BJ (cell line): ENCODE data around the gene MYRFL. TPM values are rescaled to one million over a fixed set of nuclear protein-coding genes. Genes with fewer than 3 reads are reported as not detected.

ENCODE experiments used
- CTCF ChIA-PET: fragments of 350-600 bp; formaldehyde crosslinking; extraction: SDS; loops from one replicate; lab custom pipeline; 2021; ENCODE audit warnings: antibody characterized with exemption, inconsistent platforms; lab: Yijun Ruan, JAX
- POLR2A ChIA-PET: fragments of 300-600 bp; sonication (Branson Sonifier 250); formaldehyde crosslinking; extraction: SDS; loops from one replicate; lab custom pipeline; 2021; ENCODE audit warnings: antibody characterized with exemption; lab: Charles Lee
- DNase-seq: peaks from one replicate; pipeline ENCODE4 v3.0.0-alpha.2; 2011; ENCODE audit warnings: low read depth
- H3K27me3 ChIP-seq: 2 replicates; pipeline ENCODE4 v1.6.0; 2011; ENCODE audit warnings: low read length; ENCODE audit not compliant: control insufficient read depth, insufficient read depth
- H3K36me3 ChIP-seq: 2 replicates; pipeline ENCODE4 v1.5.1; 2011; ENCODE audit warnings: low read length; ENCODE audit not compliant: control insufficient read depth, insufficient read depth
- H3K4me3 ChIP-seq: 2 replicates; pipeline ENCODE4 v1.5.1; 2011; ENCODE audit warnings: low read depth, mild to moderate bottlenecking, control low read depth, low read length
- CTCF ChIP-seq: IDR thresholded peaks from 2 replicates; pipeline ENCODE4 v1.5.1; 2011; ENCODE audit warnings: low read depth, mild to moderate bottlenecking, control low read depth, inconsistent platforms, low read length, moderate library complexity; ENCODE audit not compliant: insufficient read depth
- polyA plus RNA-seq: library from polyadenylated mRNA; depleted of rRNA; stranded (reverse); fragments of >200 nt; gene quantifications from 2 replicates; pipeline ENCODE4 v1.2.3, GENCODE V29; 2011

The MYRFL gene
- polyA plus RNA-seq, 1 experiment, result not detected

- H3K27me3 ChIP-seq, result no peaks in the 10 kb centered on the region
- no peak for TF ChIP-seq CTCF
- CTCF ChIA-PET, result interaction anchor here (0.8 to 4.8 kb wide), 2 partner anchors 14 to 673 kb away, joined by 3 to 28 read pairs; no protein-coding TSS in a partner anchor
- no peak overlapping the region for H3K4me3 ChIP-seq
- H3K36me3 ChIP-seq, result no peaks in the 10 kb centered on the region
- no peak for DNase-seq
- POLR2A ChIA-PET, result interaction anchor here (0.5 kb wide), 1 partner anchor 16 kb away, joined by 3 read pairs; no protein-coding TSS in a partner anchor
Observed at GRCh38 chr12:69903548-69903947, 78.5 kb downstream of the MYRFL start.

GRCh38 chr12:69904777-69905176 lies 79.8 kb downstream of the MYRFL start:
- Histone ChIP-seq H3K4me3 (no peak overlapping the region), H3K36me3 (no peaks in the 10 kb centered on the region), H3K27me3 (no peaks in the 10 kb centered on the region)
- POLR2A ChIA-PET, result interaction anchor here (0.5 kb wide), 1 partner anchor 480 kb away, joined by 3 read pairs; no protein-coding TSS in a partner anchor
- DNase-seq, result peak; percentile 63
- CTCF ChIA-PET, result interaction anchor here (0.6 to 1.0 kb wide), 3 partner anchors 25 to 402 kb away, joined by 3 read pairs; no protein-coding TSS in a partner anchor
- TF ChIP-seq CTCF, result no peak

GRCh38 chr12:69905801-69906200 lies 80.8 kb downstream of the MYRFL start:
- no peak for DNase-seq
- ChIA-PET POLR2A (no interaction called here), CTCF (no interaction called here)
- no peak overlapping the region for H3K4me3 ChIP-seq
- no peak for TF ChIP-seq CTCF
- no peaks in the 10 kb centered on the region for H3K36me3 ChIP-seq
- no peaks in the 10 kb centered on the region for H3K27me3 ChIP-seq

- Histone ChIP-seq H3K27me3 (no peaks in the 10 kb centered on the region), H3K36me3 (no peaks in the 10 kb centered on the region), H3K4me3 (no peak overlapping the region)
- TF ChIP-seq CTCF, result no peak
- ChIA-PET CTCF (interaction anchor here (0.9 kb wide), 1 partner anchor 13 kb away, joined by 3 read pairs; no protein-coding TSS in a partner anchor), POLR2A (no interaction called here)
- DNase-seq, result no peak
Observed at GRCh38 chr12:69906411-69907216, 81.6 kb downstream of the MYRFL start.

GRCh38 chr12:69908203-69908602 lies 83.2 kb downstream of the MYRFL start:
- TF ChIP-seq CTCF, result no peak
- ChIA-PET CTCF (interaction anchor here (1.9 kb wide), 1 partner anchor 8 kb away, joined by 4 read pairs; no protein-coding TSS in a partner anchor), POLR2A (no interaction called here)
- H3K27me3 ChIP-seq, result no peaks in the 10 kb centered on the region
- H3K36me3 ChIP-seq, result no peaks in the 10 kb centered on the region
- DNase-seq, result no peak
- no peak overlapping the region for H3K4me3 ChIP-seq
